Limb (tissue), 2 donors: ENCODE results near the gene TBC1D30.
"Not testable (repeated sequence)": the region's sequence is repeated elsewhere in the genome, so short reads cannot be mapped to it uniquely, and the experiment has no call there.

ENCODE experiments used
- DNase-seq, 2 donors: peaks; one replicate each; pipeline ENCODE4 v3.0.0-alpha.2; 2016; ENCODE audit errors: extremely low spot score in 2 of 2

TBC1D30 gene

GRCh38 chr12:64802180-64802775 lies 22.2 kb upstream of the TBC1D30 start:
- DNase-seq: peak in 1 of 2 donors; percentile 74

- no peak for DNase-seq
Measured at GRCh38 chr12:64806173-64806572, 18.3 kb upstream of the TBC1D30 start.

- DNase-seq: no peak
Measured at GRCh38 chr12:64806593-64807460, 17.6 kb upstream of the TBC1D30 start.

DNA sequence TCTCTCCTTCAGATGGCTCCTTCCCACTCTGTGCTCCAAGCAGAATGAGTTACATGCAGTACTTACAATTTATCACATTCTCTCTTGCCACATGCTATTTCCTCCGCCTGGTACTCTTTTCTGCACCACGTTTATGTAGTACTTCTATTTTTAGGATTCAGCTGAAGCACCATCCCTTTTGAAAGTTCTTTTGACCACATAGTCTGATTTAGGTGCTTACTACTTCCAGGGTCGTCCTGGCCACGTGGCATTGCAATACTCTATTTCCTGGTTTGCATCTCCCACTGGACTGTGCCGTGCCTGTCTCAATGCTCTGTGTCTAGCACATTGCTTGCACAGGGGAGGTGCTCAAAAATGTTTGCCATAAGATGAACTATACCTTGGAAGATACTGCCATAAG lies 16.3 kb upstream of the TBC1D30 start:
- DNase-seq: no peak

GRCh38 chr12:64810831-64811230 lies 13.6 kb upstream of the TBC1D30 start:
- DNase-seq: no peak

DNA sequence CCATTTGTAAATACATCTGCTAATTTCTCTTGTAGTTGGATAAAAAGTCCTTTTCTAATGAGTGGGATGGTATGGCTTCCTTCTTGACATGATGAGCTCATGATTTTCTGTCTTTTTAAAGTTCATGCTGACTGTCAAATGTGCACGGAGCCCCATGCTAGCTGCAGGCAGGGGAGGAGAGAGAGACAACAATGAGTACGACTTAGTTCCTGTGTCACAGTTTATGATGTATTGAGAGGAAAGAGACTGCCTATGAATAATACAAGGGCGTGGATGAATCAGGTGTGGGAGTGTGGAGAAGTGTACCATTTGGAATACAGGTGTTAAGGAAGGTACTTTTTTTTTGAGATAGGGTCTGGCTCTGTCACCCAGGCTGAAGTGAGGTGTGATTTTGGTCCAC lies 10.7 kb upstream of the TBC1D30 start:
- DNase-seq: no peak

GRCh38 chr12:64814432-64814831 lies 10.0 kb upstream of the TBC1D30 start:
- DNase-seq: no peak

GRCh38 chr12:64819816-64820402 lies 4.5 kb upstream of the TBC1D30 start:
- DNase-seq: no peak

DNA sequence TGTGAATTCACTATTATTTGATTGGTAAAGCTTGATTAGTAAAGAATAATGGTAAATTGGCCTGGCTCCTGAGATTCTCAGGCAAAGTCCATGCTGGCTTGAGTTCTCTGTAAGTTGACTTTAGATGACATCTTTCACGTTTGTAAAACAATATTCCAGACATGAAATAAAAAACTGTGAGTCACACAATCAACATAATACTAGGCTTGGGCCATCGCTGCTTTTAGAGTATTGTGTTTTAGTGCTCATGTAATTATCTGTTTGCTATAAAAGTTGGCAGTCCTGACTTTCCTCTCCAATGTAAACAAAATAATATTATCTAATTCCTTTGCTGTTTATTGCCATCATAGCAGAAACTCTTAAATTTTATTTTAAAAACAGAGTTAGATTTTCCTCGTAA lies 3.9 kb upstream of the TBC1D30 start:
- DNase-seq: no peak

DNA sequence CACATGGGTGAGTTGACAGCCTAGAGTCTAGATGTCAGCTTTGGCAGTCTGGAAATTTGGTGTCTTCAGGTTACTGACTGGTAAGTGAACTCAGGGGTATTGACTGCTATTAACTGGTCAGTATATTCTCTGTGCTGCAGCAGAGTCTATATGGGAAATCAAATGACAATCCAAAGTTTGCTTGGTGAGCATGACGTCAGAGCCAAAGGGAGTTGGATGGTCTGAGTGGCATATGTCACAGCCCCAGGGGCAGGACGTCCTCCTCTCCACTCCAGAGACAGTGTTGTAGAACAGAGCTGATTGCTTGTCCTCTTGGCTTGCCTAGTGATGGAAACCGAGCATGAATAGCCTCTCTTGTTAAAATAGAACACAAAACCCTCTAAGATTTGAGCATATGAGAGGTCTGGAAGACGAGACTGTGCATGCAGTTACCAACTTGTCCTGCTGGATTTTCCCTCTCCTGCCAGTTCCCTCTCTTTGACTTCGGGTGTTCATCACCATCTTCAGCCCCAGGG lies 3.3 kb upstream of the TBC1D30 start:
- DNase-seq: no peak

GRCh38 chr12:64824130-64824499 lies 332 bp upstream of the TBC1D30 start:
- DNase-seq: no peak

DNA sequence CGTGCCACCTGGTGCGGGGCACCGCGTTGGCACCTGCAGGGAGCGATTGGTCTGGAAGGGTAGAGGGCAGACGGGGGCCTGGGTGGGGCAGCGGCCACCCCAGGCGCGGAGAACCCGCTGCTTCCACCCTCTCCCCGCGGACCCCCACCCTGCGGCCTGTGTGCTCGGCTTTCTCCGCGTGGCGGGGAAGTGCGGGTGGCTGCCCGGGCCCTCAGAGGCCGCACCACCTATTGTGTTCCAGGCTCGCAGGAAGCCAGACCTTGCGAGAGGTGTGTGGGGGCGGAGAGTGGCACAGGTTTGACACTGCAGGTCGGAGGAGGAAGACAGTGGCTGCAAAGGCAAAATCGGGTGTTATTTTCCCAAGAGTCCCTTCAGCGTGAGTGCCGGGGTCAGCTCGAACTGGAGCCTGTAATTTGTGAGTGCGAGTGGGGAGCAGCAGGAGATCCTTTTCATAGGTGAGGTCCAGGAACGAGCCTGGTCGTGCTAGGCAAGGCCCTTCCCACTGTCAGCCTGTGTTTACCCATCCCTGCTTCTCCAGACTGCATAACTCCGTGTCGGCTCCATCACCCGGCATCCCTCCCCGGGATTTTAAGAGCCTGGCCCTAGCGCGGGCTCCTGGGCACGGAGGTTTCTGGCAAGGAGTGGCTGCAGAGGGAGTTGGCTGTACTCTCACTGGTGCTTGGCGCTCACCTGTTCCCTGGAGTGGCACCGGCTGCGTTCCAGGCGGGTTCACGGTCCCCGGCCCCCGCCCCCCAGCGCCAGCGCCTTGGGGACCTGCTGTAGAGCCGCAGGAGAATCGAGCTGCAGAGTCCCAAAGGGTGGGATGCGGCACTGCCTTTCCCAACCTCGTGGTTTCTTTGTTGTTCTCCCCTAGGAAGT lies 935 bp downstream of the TBC1D30 start:
- peak in 1 of 2 donors; percentile 51 for DNase-seq

DNA sequence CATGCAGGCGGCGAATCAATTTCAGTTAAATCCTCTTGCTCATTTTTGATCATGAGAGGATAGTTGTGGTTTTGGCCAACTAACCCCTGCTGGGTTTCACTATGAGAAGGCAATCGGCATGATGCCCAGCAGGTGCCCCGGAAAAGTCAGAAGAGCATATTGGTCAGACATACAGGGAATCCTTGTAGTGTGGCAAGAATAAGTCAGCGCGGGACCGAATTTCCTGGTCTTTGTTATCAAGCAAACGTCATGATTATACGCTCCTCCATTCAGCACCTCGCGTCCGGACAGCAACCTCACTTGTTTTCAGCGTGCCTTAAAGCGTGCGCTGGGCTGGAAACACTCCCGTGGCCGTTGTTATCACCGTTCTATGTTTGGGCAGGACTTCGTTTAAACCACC lies 1.8 kb downstream of the TBC1D30 start:
- peak; percentile 63 to 79 for DNase-seq

DNA sequence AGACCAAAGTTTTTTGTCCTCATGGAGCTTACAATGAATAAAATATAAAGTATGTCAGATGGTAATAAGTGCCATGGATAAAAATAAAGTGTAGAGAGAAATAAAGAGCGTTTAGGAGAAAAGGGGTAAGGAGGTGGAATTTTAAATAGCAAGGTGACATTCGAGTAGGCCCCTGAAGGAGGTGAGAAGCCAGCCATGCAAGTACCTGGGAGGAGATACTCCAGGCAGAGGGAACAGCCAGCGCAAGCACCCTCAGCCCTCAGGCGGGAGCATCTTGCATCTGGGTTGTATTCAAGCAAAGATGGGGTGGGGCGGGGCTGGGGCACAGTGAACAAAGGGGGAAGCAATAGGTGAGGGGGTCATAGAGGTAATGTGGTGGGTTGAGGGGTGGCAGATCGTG lies 4.3 kb downstream of the TBC1D30 start:
- DNase-seq: no peak

DNA sequence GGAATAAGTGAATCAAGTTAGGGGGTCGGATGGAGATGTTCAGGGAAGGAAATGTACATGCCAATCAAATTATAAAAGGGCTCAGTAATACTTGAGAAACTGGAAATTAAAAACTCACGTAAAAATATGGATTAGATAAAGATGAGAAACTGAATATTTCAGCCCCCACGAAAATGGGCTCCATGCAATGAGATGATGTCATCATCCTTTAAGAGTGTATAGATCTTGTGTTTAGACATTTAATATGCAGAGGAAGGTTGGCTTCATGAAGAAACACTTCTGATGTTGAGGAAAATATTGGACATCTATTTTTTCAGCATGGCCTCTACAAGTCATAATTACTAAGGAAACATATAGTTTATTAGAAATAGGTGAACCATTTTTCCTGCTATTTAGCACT lies 9.5 kb downstream of the TBC1D30 start:
- DNase-seq: no peak

GRCh38 chr12:64835901-64836300 lies 11.5 kb downstream of the TBC1D30 start:
- no peak for DNase-seq

- no peak for DNase-seq
Measured at GRCh38 chr12:64836856-64837255, 12.4 kb downstream of the TBC1D30 start.

- no peak for DNase-seq
Measured at GRCh38 chr12:64837427-64837826, 13.0 kb downstream of the TBC1D30 start.

DNA sequence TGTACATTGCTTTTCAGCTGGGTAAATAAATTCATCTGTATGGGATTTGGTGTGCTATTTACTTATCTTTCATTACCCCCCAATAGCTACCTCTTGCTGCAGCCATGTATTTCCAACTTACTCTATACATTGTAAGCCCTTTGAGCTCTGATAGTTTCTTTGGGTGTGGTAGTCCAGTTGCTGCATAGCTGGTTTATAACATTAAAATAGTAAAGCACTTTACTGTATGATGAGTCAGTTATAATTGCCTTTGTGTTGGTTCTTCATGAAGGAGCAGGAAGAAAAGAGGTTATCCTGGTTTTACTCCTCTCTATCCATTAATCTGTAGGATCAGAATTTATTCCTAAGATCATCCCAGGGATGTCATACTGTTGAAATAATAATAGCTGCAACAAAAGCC lies 15.7 kb downstream of the TBC1D30 start:
- no peak for DNase-seq

- no peak for DNase-seq
Measured at GRCh38 chr12:64840949-64841717, 16.7 kb downstream of the TBC1D30 start.

DNA sequence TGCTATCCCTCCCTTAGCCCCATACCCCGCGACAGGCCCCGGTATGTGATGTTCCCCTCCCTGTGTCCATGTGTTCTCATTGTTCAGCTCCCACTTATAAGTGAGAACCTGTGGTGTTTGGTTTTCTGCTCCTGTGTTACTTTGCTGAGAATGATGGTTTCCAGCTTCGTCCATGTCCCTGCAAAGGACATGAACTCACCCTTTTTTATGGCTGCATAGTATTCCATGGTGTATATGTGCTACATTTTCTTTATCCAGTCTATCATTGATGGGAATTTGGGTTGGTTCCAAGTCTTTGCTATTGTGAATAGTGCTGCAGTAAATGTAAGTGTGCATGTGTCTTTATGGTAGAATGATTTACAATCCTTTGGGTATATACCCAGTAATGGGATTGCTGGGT lies 24.0 kb downstream of the TBC1D30 start:
- DNase-seq: not testable (repeated sequence)
